IMR-90 (cell line): ENCODE measurements around the gene C16orf96. TPM values are rescaled to one million over a fixed set of nuclear protein-coding genes. Genes with fewer than 3 reads are reported as not detected.

Source experiments
- ATAC-seq: fragments of 200-7000 bp; cut with Tn5 transposase; 2 replicates; pipeline ENCODE4 v1.9.1; 2020; ENCODE audit warnings: low read depth, mild to moderate bottlenecking, moderate library complexity
- BruUV-seq: library from RNA; stranded (reverse); fragments of 400-500 nt; replicated peaks from 2 replicates; lab custom pipeline; 2021; lab: Mats Ljungman, UMichigan
- CTCF ChIA-PET: fragments of 300-600 bp; formaldehyde crosslinking; extraction: SDS; loops from one replicate; lab custom pipeline; 2021; ENCODE audit warnings: antibody characterized with exemption; lab: Yijun Ruan, JAX
- POLR2A ChIA-PET: fragments of 300-600 bp; sonication (Branson Sonifier 250); formaldehyde crosslinking; loops from one replicate; lab custom pipeline; 2022; ENCODE audit warnings: antibody characterized with exemption; ENCODE audit not compliant: unreplicated experiment; lab: Charles Lee
- DNase-seq: peaks from one replicate; pipeline ENCODE4 v3.0.0; 2013
- H2AFZ ChIP-seq: replicated peaks from 2 replicates; pipeline ENCODE3; 2013; ENCODE audit warnings: low read length, mild to moderate bottlenecking; ENCODE audit not compliant: poor library complexity
- H2AK5ac ChIP-seq: 2 replicates; pipeline ENCODE4 v1.6.1; 2013; ENCODE audit warnings: low read depth, low read length, inconsistent platforms
- H2AK9ac ChIP-seq: replicated peaks from 2 replicates; pipeline ENCODE3; 2013; ENCODE audit warnings: mild to moderate bottlenecking, low read depth, low read length, moderate library complexity; ENCODE audit not compliant: poor library complexity
- H2BK120ac ChIP-seq: 2 replicates; pipeline ENCODE4 v1.6.1; 2013; ENCODE audit warnings: low read depth, low read length, inconsistent platforms
- H2BK15ac ChIP-seq: 3 replicates; pipeline ENCODE4 v1.6.1; 2013; ENCODE audit warnings: low read depth, low read length, inconsistent platforms
- H2BK20ac ChIP-seq: 2 replicates; pipeline ENCODE4 v1.6.1; 2013; ENCODE audit warnings: low read depth, mild to moderate bottlenecking, inconsistent platforms, low read length, moderate library complexity
- H2BK5ac ChIP-seq: 2 replicates; pipeline ENCODE4 v1.6.1; 2013; ENCODE audit warnings: mild to moderate bottlenecking, low read depth, low read length, inconsistent platforms; ENCODE audit not compliant: poor library complexity, severe bottlenecking
- H3K14ac ChIP-seq: replicated peaks from 2 replicates; pipeline ENCODE4 v1.6.1; 2013; ENCODE audit warnings: low read depth, low read length, inconsistent platforms
- H3K18ac ChIP-seq: 2 replicates; pipeline ENCODE4 v1.6.1; 2013; ENCODE audit warnings: low read depth, low read length, control low read depth
- H3K23ac ChIP-seq: 2 replicates; pipeline ENCODE4 v1.6.1; 2013; ENCODE audit warnings: low read depth, low read length, inconsistent platforms
- H3K27ac ChIP-seq: 2 replicates; pipeline ENCODE4 v1.5.1; 2013; ENCODE audit warnings: mild to moderate bottlenecking, control low read depth, low read length; ENCODE audit not compliant: insufficient read depth
- H3K27me3 ChIP-seq: 2 replicates; pipeline ENCODE4 v1.6.1; 2013; ENCODE audit warnings: low read length; ENCODE audit not compliant: control insufficient read depth, insufficient read depth
- H3K36me3 ChIP-seq: 2 replicates; pipeline ENCODE4 v1.6.1; 2013; ENCODE audit warnings: low read length, mixed read lengths; ENCODE audit not compliant: control insufficient read depth, insufficient read depth
- H3K4ac ChIP-seq: 2 replicates; pipeline ENCODE4 v1.6.1; 2013; ENCODE audit warnings: low read depth, low read length, inconsistent platforms
- H3K4me1 ChIP-seq: 2 replicates; pipeline ENCODE4 v1.6.1; 2013; ENCODE audit warnings: low read length, mixed read lengths; ENCODE audit not compliant: control insufficient read depth, insufficient read depth
- H3K4me2 ChIP-seq: 2 replicates; pipeline ENCODE4 v1.6.1; 2013; ENCODE audit warnings: low read depth, mild to moderate bottlenecking, control low read depth, low read length, moderate library complexity
- H3K4me3 ChIP-seq: 2 replicates; pipeline ENCODE4 v1.5.1; 2013; ENCODE audit warnings: low read depth, mild to moderate bottlenecking, control low read depth, low read length, moderate library complexity; ENCODE audit not compliant: insufficient read depth
- H3K56ac ChIP-seq: 2 replicates; pipeline ENCODE4 v1.6.1; 2013; ENCODE audit warnings: low read length, inconsistent platforms; ENCODE audit not compliant: insufficient read depth; ENCODE audit errors: extremely low read depth
- H3K79me1 ChIP-seq, 2 experiments: 2 replicates each; pipeline ENCODE4 v1.6.1; 2013; ENCODE audit warnings: low read length in 2 of 2, inconsistent platforms in 1 of 2, low read depth in 1 of 2
- H3K9ac ChIP-seq: 2 replicates; pipeline ENCODE4 v1.6.1; 2013; ENCODE audit warnings: low read depth, low read length, control low read depth
- H3K9me1 ChIP-seq: 2 replicates; pipeline ENCODE4 v1.6.1; 2013; ENCODE audit warnings: low read length, inconsistent platforms; ENCODE audit not compliant: insufficient read depth
- H3K9me3 ChIP-seq: 2 replicates; pipeline ENCODE4 v1.6.1; 2013; ENCODE audit warnings: low read length; ENCODE audit not compliant: control insufficient read depth, insufficient read depth
- H4K20me1 ChIP-seq: 2 replicates; pipeline ENCODE4 v1.6.1; 2013; ENCODE audit warnings: low read length, inconsistent platforms; ENCODE audit not compliant: insufficient read depth
- H4K5ac ChIP-seq: 2 replicates; pipeline ENCODE4 v1.6.1; 2013; ENCODE audit warnings: mild to moderate bottlenecking, low read depth, low read length, control low read depth
- H4K8ac ChIP-seq, 2 experiments: 2 replicates each; pipeline ENCODE4 v1.6.1; 2013; ENCODE audit warnings: low read depth in 2 of 2, low read length in 2 of 2, control low read depth in 1 of 2, inconsistent platforms in 1 of 2
- H4K91ac ChIP-seq: 2 replicates; pipeline ENCODE4 v1.6.1; 2013; ENCODE audit warnings: low read depth, low read length, inconsistent platforms; ENCODE audit not compliant: insufficient read depth
- BHLHE40 ChIP-seq: fragments of 150-350 bp; IDR thresholded peaks from 2 replicates; pipeline ENCODE4 v1.6.1; 2016; ENCODE audit warnings: mild to moderate bottlenecking, low read depth, low read length
- CEBPB ChIP-seq: IDR thresholded peaks from 2 replicates; pipeline ENCODE4 v1.6.1; 2012; ENCODE audit warnings: low read depth, low read length, improper control_type of control experiment
- CHD1 ChIP-seq: IDR thresholded peaks from 2 replicates; pipeline ENCODE4 v1.6.1; 2012; ENCODE audit warnings: low read depth, low read length, improper control_type of control experiment
- CTCF ChIP-seq: conservative IDR thresholded peaks from 2 replicates; pipeline ENCODE4 v1.5.1; 2012; ENCODE audit warnings: mild to moderate bottlenecking, low read depth, low read length, improper control_type of control experiment
- FOS ChIP-seq: fragments of 150-350 bp; IDR thresholded peaks from 2 replicates; pipeline ENCODE4 v1.6.1; 2016; ENCODE audit warnings: low read depth, low read length
- MAFK ChIP-seq: IDR thresholded peaks from 2 replicates; pipeline ENCODE4 v1.6.1; 2012; ENCODE audit warnings: low read depth, low read length, improper control_type of control experiment
- MAZ ChIP-seq: IDR thresholded peaks from 2 replicates; pipeline ENCODE4 v1.6.1; 2012; ENCODE audit warnings: low read depth, mild to moderate bottlenecking, low read length, improper control_type of control experiment, moderate library complexity, borderline replicate concordance
- MXI1 ChIP-seq: IDR thresholded peaks from 2 replicates; pipeline ENCODE4 v1.6.1; 2012; ENCODE audit warnings: low read depth, mild to moderate bottlenecking, low read length, moderate library complexity, borderline replicate concordance
- POLR2A ChIP-seq: IDR thresholded peaks from 2 replicates; pipeline ENCODE4 v1.6.1; 2012; ENCODE audit warnings: mild to moderate bottlenecking, low read depth, low read length
- WGBS, 2 experiments: methylation state at CpG; one replicate each; pipeline versions ENCODE4 v1.1.5 to v1.1.7; 2013; ENCODE audit warnings: missing lambda C conversion rate in 2 of 2; ENCODE audit not compliant: insufficient read length in 1 of 2; ENCODE audit errors: extremely low coverage in 2 of 2; 5-methylcytosine and 5-hydroxymethylcytosine counted together
- dilution Hi-C: fragments of 300-500 bp; cut with HindIII; formaldehyde crosslinking; loops from one replicate; pipeline ENCODE4 v1.14.3; 2018; ENCODE audit warnings: low sequenced_read_pairs; ENCODE audit not compliant: unreplicated experiment
- in situ Hi-C: fragments of 300-500 bp; cut with MboI; formaldehyde crosslinking; loops from 3 replicates; pipeline ENCODE4 v1.14.3; 2019; ENCODE audit warnings: low sequenced_read_pairs, inconsistent platforms, mixed read lengths
- intact Hi-C: fragments of 100-400 bp; cut with micrococcal nuclease; formaldehyde crosslinking; loops from 2 replicates; pipeline ENCODE4 v1.10.0; 2022
- polyA plus RNA-seq, 3 experiments: library from polyadenylated mRNA; depleted of rRNA; stranded (reverse); fragments of >200 nt; gene quantifications; 2 replicates each; pipeline ENCODE4 v1.2.3, GENCODE V29; 2012; ENCODE audit warnings: low replicate concordance in 1 of 3
- total RNA-seq: library from RNA; depleted of rRNA; stranded (reverse); fragments of >200 nt; gene quantifications from 2 replicates; pipeline ENCODE4 v1.2.3, GENCODE V29; 2012
- TF ChIP-seq, protein P1 (sequence below): fragments of 150-350 bp; IDR thresholded peaks from 2 replicates; pipeline ENCODE4 v1.6.1; 2017; ENCODE audit warnings: mild to moderate bottlenecking, antibody characterized with exemption, low read length, low read depth

Gene C16orf96
- total and polyA plus RNA-seq, 2 of the 4 experiments (the other 2 are of a cell fraction): not detected

GRCh38 chr16:4538350-4539235 lies 17.5 kb upstream of the C16orf96 start, which contains the start of gene CDIP1:
Gene CDIP1, minus strand, starts transcription at chr16:4538773. Its CDS starts 24,643 bp downstream, at chr16:4514130.
- DNase-seq: peak; percentile 91
- Histone ChIP-seq H4K91ac (no peak within 1 kb of the TSS; the same call in 1 of the 2 replicates), H3K14ac (0 out of 2 replicates have a peak within 1 kb of the TSS, but pooled peaks have one; percentile 58), H3K18ac (peak within 1 kb of the TSS; percentile 46; the same call in 1 of the 2 replicates), H4K8ac (peak within 1 kb of the TSS; percentile 63 to 87; a peak in 2 of 4 replicates), H2BK5ac (no peak within 1 kb of the TSS), H3K9me3 (peaks cover 8% of the 10 kb centered on the region), H2AK5ac (no peak within 1 kb of the TSS; the same call in 1 of the 2 replicates), H3K4me3 (peak within 1 kb of the TSS; percentile 68), H3K36me3 (no peaks in the 10 kb centered on the region), H3K27me3 (peaks cover 2% of the 10 kb centered on the region), H3K9me1 (peaks cover 3% of the 10 kb centered on the region), H3K4ac (peak within 1 kb of the TSS; percentile 35), H3K9ac (peak within 1 kb of the TSS; percentile 76), H3K79me1 (peaks cover 4 to 20% of the 10 kb centered on the region in 2 experiments; a peak in 2 of 4 replicates), H3K23ac (0 out of 2 replicates have a peak within 1 kb of the TSS, but pooled peaks have one; percentile 41), H2BK15ac (no peak within 1 kb of the TSS), H3K56ac (no peak within 1 kb of the TSS), H4K20me1 (no peaks in the 10 kb centered on the region), H2AK9ac (peak within 1 kb of the TSS; percentile 93), H3K4me1 (peaks cover 6% of the 10 kb centered on the region), H3K4me2 (peak within 1 kb of the TSS; percentile 93), H4K5ac (peak within 1 kb of the TSS; percentile 80), H2AFZ (peak within 1 kb of the TSS; percentile 92), H2BK20ac (no peak within 1 kb of the TSS), H3K27ac (peak within 1 kb of the TSS; percentile 48; the same call in 1 of the 2 replicates), H2BK120ac (peak within 1 kb of the TSS; percentile 57; the same call in 1 of the 2 replicates)
- TF ChIP-seq CEBPB (peak; percentile 37), CTCF (no peak), POLR2A (peak; percentile 77), MAZ (peak; percentile 60; the same call in 1 of the 2 replicates), FOS (no peak), BHLHE40 (peak; percentile 93), MAFK (no peak), MXI1 (0 out of 2 replicates have a peak, but pooled peaks have one; percentile 64), CHD1 (no peak)
- TF ChIP-seq, protein P1, sequence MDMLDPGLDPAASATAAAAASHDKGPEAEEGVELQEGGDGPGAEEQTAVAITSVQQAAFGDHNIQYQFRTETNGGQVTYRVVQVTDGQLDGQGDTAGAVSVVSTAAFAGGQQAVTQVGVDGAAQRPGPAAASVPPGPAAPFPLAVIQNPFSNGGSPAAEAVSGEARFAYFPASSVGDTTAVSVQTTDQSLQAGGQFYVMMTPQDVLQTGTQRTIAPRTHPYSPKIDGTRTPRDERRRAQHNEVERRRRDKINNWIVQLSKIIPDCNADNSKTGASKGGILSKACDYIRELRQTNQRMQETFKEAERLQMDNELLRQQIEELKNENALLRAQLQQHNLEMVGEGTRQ: peak; percentile 98
- intact Hi-C loops (no loop called here), in situ Hi-C loops (no loop called here), dilution Hi-C loops (no loop called here)
- POLR2A ChIA-PET: interaction anchor here (0.6 kb wide), 1 partner anchor 164 kb away, joined by 4 read pairs; no protein-coding TSS in a partner anchor
- peak; percentile 93 for ATAC-seq
- CTCF ChIA-PET: interaction anchor here (0.6 kb wide), 1 partner anchor 720 kb away, joined by 5 read pairs; no protein-coding TSS in a partner anchor
- whole genome bisulfite sequencing, 2 experiments: 1% methylated on average over 25 of the region's 67 CpGs; no CpG with 5 or more reads in 1 of the 2 experiments
- no TSS peak for BruUV-seq
